HCEC 1CT (cell line): ENCODE measurements around the gene RPUSD4.
"Not testable (repeated sequence)": the region's sequence is repeated elsewhere in the genome, so short reads cannot be mapped to it uniquely, and the experiment has no call there.

ENCODE experiments used
- DNase-seq: peaks from one replicate; pipeline ENCODE4 v3.0.0-alpha.2; 2017

RPUSD4 gene, protein sequence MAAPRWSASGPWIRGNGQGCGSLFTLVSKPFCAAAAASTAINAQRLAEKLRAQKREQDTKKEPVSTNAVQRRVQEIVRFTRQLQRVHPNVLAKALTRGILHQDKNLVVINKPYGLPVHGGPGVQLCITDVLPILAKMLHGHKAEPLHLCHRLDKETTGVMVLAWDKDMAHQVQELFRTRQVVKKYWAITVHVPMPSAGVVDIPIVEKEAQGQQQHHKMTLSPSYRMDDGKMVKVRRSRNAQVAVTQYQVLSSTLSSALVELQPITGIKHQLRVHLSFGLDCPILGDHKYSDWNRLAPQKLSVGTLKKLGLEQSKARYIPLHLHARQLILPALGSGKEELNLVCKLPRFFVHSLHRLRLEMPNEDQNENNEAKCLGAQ

DNA sequence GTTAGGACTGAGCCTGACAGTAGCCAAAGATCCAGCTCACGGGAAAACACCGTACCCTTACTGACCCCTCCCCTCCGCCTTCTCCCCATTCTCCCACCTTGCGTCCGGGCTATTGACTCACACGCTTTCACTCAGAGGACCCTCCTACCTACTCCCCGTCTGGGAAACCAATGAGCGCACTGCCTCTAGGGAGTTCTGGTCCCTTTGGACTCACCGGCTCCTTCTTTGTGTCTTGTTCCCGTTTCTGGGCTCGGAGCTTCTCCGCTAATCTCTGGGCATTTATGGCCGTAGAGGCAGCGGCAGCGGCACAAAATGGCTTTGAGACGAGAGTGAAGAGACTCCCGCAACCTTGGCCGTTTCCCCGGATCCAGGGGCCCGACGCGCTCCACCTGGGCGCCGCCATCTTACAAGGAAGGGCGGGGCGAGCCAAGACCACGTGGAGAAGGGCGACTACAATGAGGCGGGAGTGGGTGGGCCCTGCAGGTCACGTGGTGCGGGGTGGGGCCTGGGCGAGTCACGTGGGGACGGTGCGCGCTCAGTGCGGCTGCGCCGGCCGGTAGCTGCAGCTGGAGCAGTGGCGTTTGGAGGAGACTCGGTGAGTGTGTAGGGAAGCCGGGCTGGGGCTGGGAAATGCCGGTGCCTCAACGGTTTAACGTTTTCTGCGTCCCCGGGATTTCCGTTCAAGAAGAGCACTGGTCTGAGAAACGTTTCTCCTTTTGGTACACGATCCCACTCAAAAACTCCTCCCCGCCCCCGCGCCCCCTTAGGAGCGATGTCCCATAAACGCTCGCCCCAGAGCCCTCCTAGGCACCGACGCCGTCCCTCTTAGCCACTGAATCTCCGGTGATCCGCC is at the start of gene RPUSD4, which contains the start of gene FAM118B:
Gene RPUSD4 (minus strand): TSS at position 415 of the 853 bp plus-strand sequence. CDS start 12 bp downstream, at position 403.
Gene FAM118B (plus strand): TSS at position 547 of the 853 bp plus-strand sequence. CDS start 23,220 bp downstream, outside the sequence.
- peak; percentile 96 for DNase-seq

DNA sequence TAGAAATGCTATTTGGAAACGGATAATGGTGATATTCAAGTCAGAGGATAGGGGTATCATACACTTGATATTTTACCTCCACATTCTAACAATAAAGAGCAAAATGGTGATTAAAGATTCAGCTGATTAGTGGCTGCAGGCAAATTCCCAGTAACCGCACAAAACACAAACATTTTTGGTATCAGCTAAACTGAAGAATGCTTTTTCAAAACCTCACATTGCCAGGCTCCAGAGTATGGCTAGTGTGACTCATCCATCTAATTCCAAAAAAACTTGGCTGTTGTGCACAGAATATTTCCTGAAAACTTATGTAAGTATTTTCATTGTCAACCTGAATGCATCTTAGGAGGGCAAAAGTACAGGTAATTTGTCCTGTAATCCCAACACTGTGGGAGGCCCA is 46.3 kb upstream of the RPUSD4 start:
- DNase-seq, result peak; percentile 65

DNA sequence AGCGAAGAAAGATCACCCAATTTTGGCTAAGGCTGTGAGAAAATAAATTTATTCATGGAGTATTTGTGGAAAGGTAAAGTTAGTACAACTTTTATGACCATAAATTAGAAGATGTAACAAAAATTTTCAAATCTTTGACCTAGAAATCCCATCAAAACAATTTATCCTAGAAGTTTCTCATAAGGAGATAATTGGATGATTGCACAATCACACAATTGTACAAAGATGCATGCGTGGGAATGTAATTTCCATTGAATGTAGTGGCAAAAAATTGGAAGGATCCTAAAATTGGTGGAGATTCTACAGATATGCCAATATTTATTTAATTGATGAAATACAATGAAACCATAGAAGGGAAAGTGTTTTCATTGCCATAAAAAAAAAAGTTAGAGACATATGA is 45.7 kb upstream of the RPUSD4 start:
- DNase-seq, result no peak

DNA sequence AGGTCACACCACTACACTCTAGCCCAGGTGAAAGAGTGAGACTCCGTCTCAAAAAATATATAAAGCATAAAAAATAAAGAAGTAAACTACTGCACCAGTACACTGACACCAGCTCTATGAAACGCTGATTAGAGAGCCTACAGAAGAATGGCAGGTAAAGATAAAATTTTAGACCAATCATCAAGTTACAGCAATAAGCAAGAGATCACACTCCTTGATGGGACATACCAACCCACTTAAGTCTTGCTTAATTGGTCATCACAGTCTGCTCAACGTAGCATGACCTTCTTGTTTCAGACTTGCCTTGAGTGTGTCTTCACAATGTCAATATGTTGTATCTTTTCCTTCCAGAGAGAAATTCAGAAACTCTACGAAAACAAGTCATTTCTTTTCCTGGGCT is 44.8 kb upstream of the RPUSD4 start:
- DNase-seq, result no peak

DNA sequence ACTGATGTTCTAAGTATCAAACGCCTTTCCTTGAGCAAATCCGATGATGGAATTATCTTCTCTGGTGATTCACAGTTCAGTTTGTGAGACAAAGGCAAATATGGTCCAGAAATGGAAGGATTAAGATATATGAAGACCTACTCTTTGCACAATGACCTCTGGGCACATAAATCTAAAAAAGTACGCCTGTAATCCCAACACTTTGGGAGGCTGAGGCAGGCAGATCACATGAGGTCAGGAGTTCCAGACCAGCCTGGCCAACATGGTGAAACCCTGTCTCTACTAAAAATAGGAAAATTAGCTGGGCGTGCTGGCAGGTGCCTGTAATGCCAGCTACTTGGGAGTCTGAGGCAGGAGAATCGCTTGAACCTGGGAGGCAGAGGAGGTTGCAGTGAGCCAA is 44.1 kb upstream of the RPUSD4 start:
- DNase-seq, result not testable (repeated sequence)

DNA sequence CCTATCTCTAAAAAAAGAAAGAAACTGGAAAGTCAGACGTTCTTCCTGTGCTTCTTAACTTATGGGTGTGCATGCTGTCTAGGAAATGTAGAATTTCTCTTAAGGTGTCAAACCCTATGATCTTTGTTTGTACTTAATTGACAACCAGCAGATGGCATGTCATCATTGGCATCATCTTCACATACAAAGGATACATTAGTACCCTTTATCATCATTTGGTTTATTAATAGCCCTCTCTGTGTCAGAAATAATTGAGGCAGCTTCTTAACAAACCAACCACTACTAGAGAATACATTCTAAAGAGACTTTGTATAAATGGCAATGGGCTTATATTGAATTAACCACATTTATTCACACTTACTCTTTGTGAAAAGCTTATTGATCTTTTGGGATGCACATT is 43.4 kb upstream of the RPUSD4 start:
- no peak for DNase-seq

DNA sequence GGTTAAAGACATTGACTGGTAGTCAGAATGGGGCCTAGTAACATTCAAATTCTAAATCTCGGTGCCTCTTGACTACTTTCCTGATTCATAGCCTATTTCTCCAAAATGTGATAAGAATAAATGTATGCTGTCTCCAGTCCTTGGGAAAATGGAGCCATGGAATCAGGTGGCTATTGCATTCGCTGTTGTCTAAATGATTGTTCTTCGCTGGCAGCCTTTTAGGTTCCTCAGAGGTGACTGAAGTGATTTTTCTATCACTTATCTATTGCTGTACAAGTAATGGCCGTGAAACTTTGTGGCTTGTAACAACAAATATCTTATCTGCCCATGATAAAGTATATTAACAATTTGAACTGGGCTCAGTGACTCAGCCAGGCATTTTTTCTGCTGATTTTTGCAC is 41.8 kb upstream of the RPUSD4 start:
- no peak for DNase-seq

DNA sequence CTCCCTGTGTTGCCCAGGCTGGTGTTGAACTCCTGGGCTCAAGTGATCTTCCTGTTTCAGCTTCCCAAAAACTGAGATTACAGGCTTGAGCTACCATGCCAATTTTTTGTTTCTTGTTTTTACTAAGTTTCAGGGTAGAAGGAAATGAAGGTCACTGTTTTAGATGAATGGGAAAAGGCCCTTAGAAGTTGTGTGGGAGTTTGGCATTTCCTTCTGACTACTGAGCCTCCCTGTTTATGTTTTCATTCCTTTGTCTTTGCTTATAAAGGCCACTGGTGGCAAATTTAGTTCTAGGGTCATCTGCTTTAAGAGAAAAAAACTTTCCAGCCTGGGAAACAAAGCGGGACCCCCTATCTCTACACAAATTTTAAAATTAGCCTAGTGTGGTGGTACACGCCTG is 35.2 kb upstream of the RPUSD4 start:
- DNase-seq, result no peak

DNA sequence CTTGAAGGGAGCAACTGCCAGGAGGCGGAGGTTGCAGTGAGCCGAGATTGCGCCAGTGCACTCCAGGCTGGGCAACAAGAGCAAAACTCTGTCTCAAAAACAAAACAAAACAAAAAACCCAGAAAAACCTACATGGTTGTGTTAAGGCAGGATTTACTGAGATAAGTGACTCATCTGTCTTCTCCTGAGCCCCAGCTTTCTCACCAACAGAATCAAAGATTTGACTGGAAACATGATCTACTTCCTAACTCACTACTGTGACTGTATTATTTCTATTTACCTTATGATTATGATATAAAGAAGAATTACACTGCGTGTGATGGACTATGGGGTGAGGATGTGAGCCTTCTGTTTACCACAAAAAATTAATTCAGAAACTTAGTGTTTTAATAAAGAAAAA is 21.9 kb upstream of the RPUSD4 start:
- DNase-seq, result peak; percentile 22

DNA sequence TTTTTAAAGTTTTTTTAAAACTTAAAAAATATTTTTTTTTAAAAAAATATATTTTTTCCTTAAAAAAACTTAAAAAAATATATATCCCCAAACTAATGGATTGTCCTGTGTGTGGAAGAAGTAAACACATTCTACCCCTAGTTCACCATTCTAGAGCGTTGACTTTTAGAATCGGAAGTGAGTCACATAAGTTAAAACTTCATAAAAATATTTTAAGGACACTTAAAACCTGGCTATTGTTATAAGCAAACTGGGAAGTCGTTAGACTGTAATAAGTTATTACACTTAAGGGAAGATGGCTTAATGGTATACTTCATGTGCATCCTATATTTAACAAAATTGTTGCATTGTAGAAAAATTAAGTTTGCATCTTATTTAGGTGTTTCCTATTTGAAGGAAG is 21.2 kb upstream of the RPUSD4 start:
- no peak for DNase-seq

DNA sequence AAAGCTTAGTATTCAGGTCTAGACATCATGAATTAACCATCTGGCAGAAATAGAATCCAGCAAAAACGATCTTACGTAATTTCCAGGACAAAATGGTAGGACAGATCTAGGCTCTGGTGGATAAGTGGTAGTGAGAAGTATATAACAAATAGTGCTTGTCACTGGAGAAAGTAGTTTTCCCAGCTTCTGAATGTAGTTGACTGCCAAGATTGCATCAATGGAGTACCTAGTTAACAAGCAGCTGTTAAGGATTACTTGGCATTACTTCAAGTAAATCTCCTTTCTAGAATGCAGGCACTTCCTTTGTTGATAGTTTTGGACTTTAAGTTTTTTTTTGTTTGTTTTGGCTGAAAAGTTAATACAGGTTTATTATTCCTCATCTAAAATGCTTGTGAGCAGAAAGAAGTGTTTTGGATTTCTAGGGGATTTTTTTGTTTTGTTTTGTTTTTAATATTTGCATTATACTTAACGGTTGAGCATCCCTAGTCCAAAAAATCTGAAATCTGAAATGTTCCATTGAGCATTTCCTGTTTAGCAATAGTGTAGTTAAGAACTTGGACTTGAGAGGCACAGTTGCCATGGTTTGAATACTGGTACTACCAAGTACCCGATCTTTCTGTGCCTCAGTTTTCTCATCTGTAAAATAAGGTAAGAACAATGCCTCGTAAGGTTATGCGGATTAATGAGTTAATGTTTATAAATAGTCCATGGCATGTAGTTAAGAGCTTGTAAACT is 20.4 kb upstream of the RPUSD4 start:
- peak; percentile 47 for DNase-seq

DNA sequence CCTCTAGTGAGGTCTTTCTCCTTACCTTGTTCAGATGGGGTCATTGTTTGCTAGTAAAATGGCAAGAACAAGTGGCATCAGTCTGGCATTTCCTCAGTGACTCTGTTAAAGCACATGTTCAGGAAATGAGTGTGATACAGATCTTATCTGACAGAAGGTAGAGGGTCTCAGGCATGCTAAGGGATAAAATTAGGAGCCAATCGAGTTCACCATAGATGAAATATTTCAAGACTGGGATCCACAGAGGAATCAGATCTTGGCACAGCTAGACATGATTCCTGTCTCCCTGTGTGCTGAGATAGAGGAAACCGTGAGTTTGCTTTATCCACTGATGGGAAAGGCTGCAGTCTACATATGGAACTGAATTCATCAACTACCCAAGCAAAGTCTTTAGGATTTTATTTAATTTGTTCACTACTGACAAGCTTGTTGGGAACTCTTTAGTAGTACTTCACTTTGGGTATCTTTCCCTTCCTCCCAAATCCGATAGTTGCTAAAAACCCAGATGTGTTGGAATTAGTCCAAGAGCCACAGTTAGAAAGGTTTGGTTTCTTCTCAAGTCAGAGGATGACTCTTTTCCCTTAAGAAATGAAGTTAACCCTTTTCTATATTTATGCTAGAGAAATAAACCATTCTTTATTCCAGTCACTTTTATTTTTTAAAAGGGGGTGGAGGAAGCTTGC is 18.5 kb upstream of the RPUSD4 start:
- DNase-seq, result no peak

DNA sequence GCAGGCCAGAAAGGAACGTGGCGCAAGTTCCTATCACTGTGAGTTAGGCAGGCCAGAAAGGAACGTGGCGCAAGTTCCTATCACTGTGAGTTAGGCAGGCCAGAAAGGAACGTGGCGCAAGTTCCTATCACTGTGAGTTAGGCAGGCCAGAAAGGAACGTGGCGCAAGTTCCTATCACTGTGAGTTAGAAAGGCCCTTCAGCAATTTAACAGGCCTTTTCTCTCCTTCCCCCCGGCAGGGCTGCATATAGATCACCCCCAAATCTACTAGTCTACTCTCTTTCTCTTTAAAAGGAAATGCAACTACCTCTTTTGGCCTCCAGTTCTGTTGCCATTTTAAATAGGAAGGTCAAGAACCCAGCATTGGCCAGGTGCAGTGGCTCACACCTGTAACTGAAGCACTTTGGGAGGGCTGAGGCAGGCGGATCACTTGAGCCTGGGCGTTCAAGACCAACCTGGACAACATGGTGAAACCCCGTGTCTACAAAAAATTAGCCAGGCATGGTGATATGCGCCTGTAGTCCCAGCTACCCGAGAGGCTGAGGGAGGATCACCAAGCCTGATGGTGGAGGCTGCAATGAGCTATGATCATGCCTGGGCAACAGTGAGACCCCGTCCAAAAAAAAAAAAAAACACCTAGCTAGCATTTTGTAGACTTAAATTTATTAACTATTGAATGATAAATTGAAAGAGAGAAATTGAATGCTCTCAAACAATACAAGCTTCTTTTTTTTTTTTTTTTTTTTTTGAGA is 15.1 kb upstream of the RPUSD4 start:
- DNase-seq, result no peak

DNA sequence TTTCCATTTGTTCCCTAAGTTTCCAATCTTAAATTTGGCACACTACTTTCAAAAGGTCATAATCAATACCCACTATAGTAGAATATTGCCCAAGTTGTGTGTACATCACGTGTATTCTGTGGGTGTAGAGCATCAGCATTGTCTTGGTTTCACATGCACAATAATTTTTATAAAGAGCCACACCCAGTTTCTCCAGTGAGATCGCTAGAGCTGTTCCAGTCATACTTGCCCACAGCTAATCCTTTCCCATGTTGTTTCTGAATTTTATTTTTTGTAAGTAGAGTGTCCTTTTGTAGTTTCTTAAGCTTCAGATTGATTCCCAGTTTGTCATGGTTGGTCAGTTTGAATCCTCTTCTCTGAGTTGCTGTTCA is 13.8 kb upstream of the RPUSD4 start:
- DNase-seq, result no peak

DNA sequence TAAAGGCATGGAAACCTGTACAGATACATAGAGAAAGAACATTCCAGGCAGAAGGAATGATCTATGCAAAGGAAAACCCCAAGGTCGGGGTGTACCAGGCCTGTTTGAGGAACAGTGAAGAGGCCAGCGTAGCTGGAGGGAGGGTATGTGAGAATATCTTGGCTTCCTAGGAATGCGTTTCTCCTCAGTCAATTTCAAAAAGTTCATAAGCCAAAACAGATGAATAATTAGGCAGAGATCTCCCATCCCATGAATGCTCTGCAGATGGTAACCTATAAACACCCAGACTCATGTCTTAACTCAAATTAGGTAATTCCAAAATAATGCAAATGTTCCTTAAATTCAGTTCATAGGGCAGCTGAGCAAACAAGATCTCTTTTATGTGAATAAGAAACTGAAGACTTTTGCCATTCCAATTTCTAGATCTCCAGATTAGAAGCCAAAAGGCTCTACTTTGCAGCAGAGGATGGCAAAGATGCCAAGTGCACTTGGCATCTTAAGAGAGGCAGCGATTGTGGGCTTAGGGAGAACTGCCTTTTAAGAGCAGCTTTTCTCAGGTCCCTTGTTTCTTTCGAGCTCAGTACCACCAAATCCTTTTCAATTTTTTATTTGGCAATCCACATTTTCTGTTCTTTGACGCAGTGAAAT is 13.3 kb upstream of the RPUSD4 start:
- DNase-seq, result no peak

DNA sequence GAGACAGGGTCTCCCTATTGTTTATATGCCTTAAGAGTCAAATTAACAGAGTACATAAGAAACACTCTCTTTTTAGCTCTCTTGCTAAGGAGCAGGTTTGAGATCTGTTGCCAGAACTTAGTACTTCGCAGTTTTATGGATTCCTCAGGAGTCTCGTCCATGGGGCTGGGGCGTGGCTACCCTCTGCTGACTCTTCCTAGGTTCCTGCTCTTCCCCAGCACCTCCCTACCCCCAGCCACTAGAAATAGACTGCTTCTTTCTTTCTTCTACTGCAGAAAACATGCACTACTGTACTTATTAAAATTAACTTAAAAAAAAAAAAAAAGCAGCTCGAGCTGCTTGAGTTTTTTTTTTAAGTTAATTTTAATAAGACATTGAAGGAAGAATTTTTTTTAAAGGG is 8.1 kb upstream of the RPUSD4 start:
- DNase-seq, result no peak

DNA sequence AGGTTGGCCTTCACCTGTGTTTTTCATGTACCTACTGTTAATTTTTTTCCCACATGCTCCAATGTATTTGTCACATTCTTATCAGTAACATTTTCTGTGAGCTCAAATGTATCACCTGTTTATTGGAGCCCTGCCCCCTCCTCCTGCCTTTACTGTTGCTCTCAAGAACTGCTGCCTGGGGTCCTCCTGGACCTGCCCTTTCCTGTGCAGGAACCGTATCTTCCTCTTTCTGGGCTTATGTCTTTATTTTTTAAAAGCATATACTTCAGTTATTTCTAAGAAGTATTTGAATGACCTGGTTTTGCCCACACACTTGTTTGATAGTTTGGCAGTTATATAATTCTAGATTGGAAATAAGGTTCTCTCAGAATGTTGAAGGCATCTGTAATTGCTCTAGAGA is 6.0 kb upstream of the RPUSD4 start:
- DNase-seq, result no peak

DNA sequence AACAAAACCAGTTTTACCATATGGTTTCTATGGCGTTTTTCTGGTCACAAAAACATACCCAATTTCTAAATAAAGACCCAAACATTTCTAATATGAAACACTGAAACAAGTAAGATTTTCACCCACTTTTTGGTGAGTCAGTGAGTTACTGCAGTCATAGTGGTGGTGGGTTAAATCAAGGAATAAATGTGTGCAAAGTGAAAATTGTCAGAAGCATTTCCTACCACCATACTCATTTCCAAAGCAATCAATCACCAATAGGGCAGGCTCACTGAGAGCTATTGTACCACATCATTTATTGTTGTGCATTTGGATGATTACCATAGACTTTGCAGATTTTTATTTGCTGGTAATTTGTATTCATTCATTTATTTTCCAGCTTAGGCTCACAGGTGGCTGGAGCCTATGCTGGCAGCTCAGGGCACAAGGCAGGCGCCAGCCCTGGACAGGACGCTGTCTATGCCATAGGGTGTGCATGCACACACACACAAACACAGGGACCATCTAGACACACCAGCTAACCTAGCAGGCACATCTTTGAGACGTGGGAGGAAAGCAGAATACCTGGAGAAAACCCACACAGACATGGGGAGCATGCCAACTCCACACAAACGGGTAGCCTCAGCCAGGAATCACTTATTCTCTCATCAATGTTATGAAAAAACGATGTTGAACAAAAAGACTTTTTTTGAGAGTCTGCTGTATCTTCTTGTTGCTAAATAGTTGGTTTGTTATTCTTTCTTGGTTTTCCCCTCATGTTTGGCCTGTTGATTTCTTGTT is 5.3 kb upstream of the RPUSD4 start:
- DNase-seq, result no peak

DNA sequence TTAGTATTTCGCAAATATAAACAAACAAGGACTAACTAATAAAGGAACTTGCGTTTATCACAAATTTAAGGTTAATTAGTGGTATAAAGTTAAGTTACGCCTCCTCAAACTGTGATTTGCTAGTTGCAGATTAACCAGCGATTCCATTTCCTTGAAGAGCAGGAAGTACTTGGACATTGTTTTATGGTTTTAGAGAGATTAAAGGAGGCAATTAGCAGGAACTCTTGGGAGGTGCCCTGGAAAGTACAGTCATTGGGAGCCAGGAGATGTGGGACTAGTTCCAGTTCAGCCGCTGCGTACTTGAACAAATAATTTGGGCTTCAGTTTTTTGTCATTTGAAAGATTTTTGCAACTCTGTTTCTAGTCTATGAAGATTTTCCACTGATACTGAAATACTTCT is 3.4 kb upstream of the RPUSD4 start:
- no peak for DNase-seq

DNA sequence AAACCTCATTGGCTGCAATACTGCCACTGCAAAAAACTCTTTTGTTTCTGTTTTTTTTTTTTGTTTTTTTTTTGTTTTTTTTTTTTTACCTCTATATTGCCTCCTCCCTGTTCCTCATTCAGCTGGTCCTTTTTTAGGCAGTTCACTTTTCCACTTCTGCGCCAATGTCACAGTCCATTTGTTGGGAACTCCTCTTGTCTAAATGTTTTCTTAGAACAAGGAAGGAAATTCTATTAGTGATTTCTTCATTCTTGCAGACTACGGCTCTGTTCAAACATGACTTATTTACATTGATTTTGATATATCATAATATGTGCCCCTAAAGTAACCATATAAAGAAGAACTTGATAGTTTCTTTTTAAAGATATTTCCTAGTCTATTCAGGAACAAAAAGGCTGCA is 3.0 kb upstream of the RPUSD4 start:
- no peak for DNase-seq
